IMR-90 (cell line): ENCODE results near the gene AFAP1L1. TPM values are rescaled to one million over a fixed set of nuclear protein-coding genes. Genes with fewer than 3 reads are reported as not detected.

Experiments
- ATAC-seq: fragments of 200-7000 bp; cut with Tn5 transposase; 2 replicates; pipeline ENCODE4 v1.9.1; 2020; ENCODE audit warnings: low read depth, mild to moderate bottlenecking, moderate library complexity
- BruUV-seq: library from RNA; stranded (reverse); fragments of 400-500 nt; replicated peaks from 2 replicates; lab custom pipeline; 2021; lab: Mats Ljungman, UMichigan
- CTCF ChIA-PET: fragments of 300-600 bp; formaldehyde crosslinking; extraction: SDS; loops from one replicate; lab custom pipeline; 2021; ENCODE audit warnings: antibody characterized with exemption; lab: Yijun Ruan, JAX
- POLR2A ChIA-PET: fragments of 300-600 bp; sonication (Branson Sonifier 250); formaldehyde crosslinking; loops from one replicate; lab custom pipeline; 2022; ENCODE audit warnings: antibody characterized with exemption; ENCODE audit not compliant: unreplicated experiment; lab: Charles Lee
- DNase-seq: peaks from one replicate; pipeline ENCODE4 v3.0.0; 2013
- H2AFZ ChIP-seq: replicated peaks from 2 replicates; pipeline ENCODE3; 2013; ENCODE audit warnings: low read length, mild to moderate bottlenecking; ENCODE audit not compliant: poor library complexity
- H2AK5ac ChIP-seq: 2 replicates; pipeline ENCODE4 v1.6.1; 2013; ENCODE audit warnings: low read depth, low read length, inconsistent platforms
- H2AK9ac ChIP-seq: replicated peaks from 2 replicates; pipeline ENCODE3; 2013; ENCODE audit warnings: mild to moderate bottlenecking, low read depth, low read length, moderate library complexity; ENCODE audit not compliant: poor library complexity
- H2BK120ac ChIP-seq: 2 replicates; pipeline ENCODE4 v1.6.1; 2013; ENCODE audit warnings: low read depth, low read length, inconsistent platforms
- H2BK15ac ChIP-seq: 3 replicates; pipeline ENCODE4 v1.6.1; 2013; ENCODE audit warnings: low read depth, low read length, inconsistent platforms
- H2BK20ac ChIP-seq: 2 replicates; pipeline ENCODE4 v1.6.1; 2013; ENCODE audit warnings: low read depth, mild to moderate bottlenecking, inconsistent platforms, low read length, moderate library complexity
- H2BK5ac ChIP-seq: 2 replicates; pipeline ENCODE4 v1.6.1; 2013; ENCODE audit warnings: mild to moderate bottlenecking, low read depth, low read length, inconsistent platforms; ENCODE audit not compliant: poor library complexity, severe bottlenecking
- H3K14ac ChIP-seq: replicated peaks from 2 replicates; pipeline ENCODE4 v1.6.1; 2013; ENCODE audit warnings: low read depth, low read length, inconsistent platforms
- H3K18ac ChIP-seq: 2 replicates; pipeline ENCODE4 v1.6.1; 2013; ENCODE audit warnings: low read depth, low read length, control low read depth
- H3K23ac ChIP-seq: 2 replicates; pipeline ENCODE4 v1.6.1; 2013; ENCODE audit warnings: low read depth, low read length, inconsistent platforms
- H3K27ac ChIP-seq: 2 replicates; pipeline ENCODE4 v1.5.1; 2013; ENCODE audit warnings: mild to moderate bottlenecking, control low read depth, low read length; ENCODE audit not compliant: insufficient read depth
- H3K27me3 ChIP-seq: 2 replicates; pipeline ENCODE4 v1.6.1; 2013; ENCODE audit warnings: low read length; ENCODE audit not compliant: control insufficient read depth, insufficient read depth
- H3K36me3 ChIP-seq: 2 replicates; pipeline ENCODE4 v1.6.1; 2013; ENCODE audit warnings: low read length, mixed read lengths; ENCODE audit not compliant: control insufficient read depth, insufficient read depth
- H3K4ac ChIP-seq: 2 replicates; pipeline ENCODE4 v1.6.1; 2013; ENCODE audit warnings: low read depth, low read length, inconsistent platforms
- H3K4me1 ChIP-seq: 2 replicates; pipeline ENCODE4 v1.6.1; 2013; ENCODE audit warnings: low read length, mixed read lengths; ENCODE audit not compliant: control insufficient read depth, insufficient read depth
- H3K4me2 ChIP-seq: 2 replicates; pipeline ENCODE4 v1.6.1; 2013; ENCODE audit warnings: low read depth, mild to moderate bottlenecking, control low read depth, low read length, moderate library complexity
- H3K4me3 ChIP-seq: 2 replicates; pipeline ENCODE4 v1.5.1; 2013; ENCODE audit warnings: low read depth, mild to moderate bottlenecking, control low read depth, low read length, moderate library complexity; ENCODE audit not compliant: insufficient read depth
- H3K56ac ChIP-seq: 2 replicates; pipeline ENCODE4 v1.6.1; 2013; ENCODE audit warnings: low read length, inconsistent platforms; ENCODE audit not compliant: insufficient read depth; ENCODE audit errors: extremely low read depth
- H3K79me1 ChIP-seq, 2 experiments: 2 replicates each; pipeline ENCODE4 v1.6.1; 2013; ENCODE audit warnings: low read length in 2 of 2, inconsistent platforms in 1 of 2, low read depth in 1 of 2
- H3K9ac ChIP-seq: 2 replicates; pipeline ENCODE4 v1.6.1; 2013; ENCODE audit warnings: low read depth, low read length, control low read depth
- H3K9me1 ChIP-seq: 2 replicates; pipeline ENCODE4 v1.6.1; 2013; ENCODE audit warnings: low read length, inconsistent platforms; ENCODE audit not compliant: insufficient read depth
- H3K9me3 ChIP-seq: 2 replicates; pipeline ENCODE4 v1.6.1; 2013; ENCODE audit warnings: low read length; ENCODE audit not compliant: control insufficient read depth, insufficient read depth
- H4K20me1 ChIP-seq: 2 replicates; pipeline ENCODE4 v1.6.1; 2013; ENCODE audit warnings: low read length, inconsistent platforms; ENCODE audit not compliant: insufficient read depth
- H4K5ac ChIP-seq: 2 replicates; pipeline ENCODE4 v1.6.1; 2013; ENCODE audit warnings: mild to moderate bottlenecking, low read depth, low read length, control low read depth
- H4K8ac ChIP-seq, 2 experiments: 2 replicates each; pipeline ENCODE4 v1.6.1; 2013; ENCODE audit warnings: low read depth in 2 of 2, low read length in 2 of 2, control low read depth in 1 of 2, inconsistent platforms in 1 of 2
- H4K91ac ChIP-seq: 2 replicates; pipeline ENCODE4 v1.6.1; 2013; ENCODE audit warnings: low read depth, low read length, inconsistent platforms; ENCODE audit not compliant: insufficient read depth
- CHD1 ChIP-seq: IDR thresholded peaks from 2 replicates; pipeline ENCODE4 v1.6.1; 2012; ENCODE audit warnings: low read depth, low read length, improper control_type of control experiment
- FOS ChIP-seq: fragments of 150-350 bp; IDR thresholded peaks from 2 replicates; pipeline ENCODE4 v1.6.1; 2016; ENCODE audit warnings: low read depth, low read length
- MAZ ChIP-seq: IDR thresholded peaks from 2 replicates; pipeline ENCODE4 v1.6.1; 2012; ENCODE audit warnings: low read depth, mild to moderate bottlenecking, low read length, improper control_type of control experiment, moderate library complexity, borderline replicate concordance
- NFE2L2 ChIP-seq: fragments of 150-350 bp; IDR thresholded peaks from 2 replicates; pipeline ENCODE4 v1.6.1; 2016; ENCODE audit warnings: low read depth, mild to moderate bottlenecking, low read length
- USF2 ChIP-seq: fragments of 150-350 bp; IDR thresholded peaks from 2 replicates; pipeline ENCODE4 v1.6.1; 2017; ENCODE audit warnings: mild to moderate bottlenecking, antibody characterized with exemption, low read length, low read depth
- WGBS, 2 experiments: methylation state at CpG; one replicate each; pipeline versions ENCODE4 v1.1.5 to v1.1.7; 2013; ENCODE audit warnings: missing lambda C conversion rate in 2 of 2; ENCODE audit not compliant: insufficient read length in 1 of 2; ENCODE audit errors: extremely low coverage in 2 of 2; 5-methylcytosine and 5-hydroxymethylcytosine counted together
- dilution Hi-C: fragments of 300-500 bp; cut with HindIII; formaldehyde crosslinking; loops from one replicate; pipeline ENCODE4 v1.14.3; 2018; ENCODE audit warnings: low sequenced_read_pairs; ENCODE audit not compliant: unreplicated experiment
- in situ Hi-C: fragments of 300-500 bp; cut with MboI; formaldehyde crosslinking; loops from 3 replicates; pipeline ENCODE4 v1.14.3; 2019; ENCODE audit warnings: low sequenced_read_pairs, inconsistent platforms, mixed read lengths
- intact Hi-C: fragments of 100-400 bp; cut with micrococcal nuclease; formaldehyde crosslinking; loops from 2 replicates; pipeline ENCODE4 v1.10.0; 2022
- polyA plus RNA-seq, 3 experiments: library from polyadenylated mRNA; depleted of rRNA; stranded (reverse); fragments of >200 nt; gene quantifications; 2 replicates each; pipeline ENCODE4 v1.2.3, GENCODE V29; 2012; ENCODE audit warnings: low replicate concordance in 1 of 3
- total RNA-seq: library from RNA; depleted of rRNA; stranded (reverse); fragments of >200 nt; gene quantifications from 2 replicates; pipeline ENCODE4 v1.2.3, GENCODE V29; 2012

Gene AFAP1L1
- total and polyA plus RNA-seq, 2 of the 4 experiments (the other 2 are of a cell fraction), result 3.3 to 5.7 TPM

DNA sequence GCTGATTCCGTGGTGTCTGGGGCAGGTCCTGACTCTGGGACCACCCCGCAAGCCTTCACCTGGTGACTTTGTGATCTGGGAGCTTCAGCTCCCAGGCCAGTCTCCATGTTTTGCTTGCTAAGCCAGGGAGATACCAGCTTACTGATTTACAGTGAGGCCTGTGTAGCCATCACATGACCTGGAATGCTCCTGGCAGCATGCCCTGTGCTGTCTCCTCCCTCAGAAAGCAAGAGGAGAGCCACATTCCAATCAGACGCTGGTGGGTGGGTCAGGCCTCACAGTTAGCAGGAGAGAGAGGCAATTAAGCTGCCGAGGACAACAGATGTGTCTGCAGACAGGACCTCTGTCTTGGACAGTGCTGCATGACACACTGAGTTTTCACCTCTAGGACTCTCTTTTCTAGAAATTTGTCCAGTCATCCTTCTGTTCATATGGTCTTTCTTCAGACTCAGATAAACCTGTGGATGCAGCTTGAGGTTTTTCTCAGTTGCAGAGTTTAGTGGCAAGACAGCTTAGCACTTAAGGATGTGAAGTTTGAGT, 49.2 kb downstream of the AFAP1L1 start:
- Histone ChIP-seq H3K4me3 (no peak overlapping the region), H3K79me1 (no peaks in the 10 kb centered on the region), H2BK120ac (peak overlapping the region; percentile 92), H2BK20ac (peak overlapping the region; percentile 64), H3K4me2 (peak overlapping the region; percentile 15), H3K4me1 (peaks cover 14% of the 10 kb centered on the region), H4K91ac (peak overlapping the region; percentile 95), H2AK5ac (peak overlapping the region; percentile 54; the same call in 1 of the 2 replicates), H3K56ac (0 out of 2 replicates have a peak overlapping the region, but pooled peaks have one; percentile 7), H2BK5ac (peak overlapping the region; percentile 78), H4K8ac (peak overlapping the region; percentile 76 to 96), H3K18ac (peak overlapping the region; percentile 81), H4K20me1 (no peaks in the 10 kb centered on the region), H3K14ac (peak overlapping the region; percentile 78), H3K9me3 (no peaks in the 10 kb centered on the region), H3K36me3 (no peaks in the 10 kb centered on the region), H4K5ac (peak overlapping the region; percentile 94), H3K4ac (peak overlapping the region; percentile 90), H2AK9ac (peak overlapping the region; percentile 89), H3K23ac (peak overlapping the region; percentile 46; the same call in 1 of the 2 replicates), H3K9ac (peak overlapping the region; percentile 47), H3K9me1 (peaks cover 16% of the 10 kb centered on the region), H3K27ac (peak overlapping the region; percentile 82), H2AFZ (peak overlapping the region; percentile 96), H2BK15ac (peak overlapping the region; percentile 49; the same call in 2 of the 3 replicates), H3K27me3 (no peaks in the 10 kb centered on the region)
- ChIA-PET CTCF (interaction anchor here (0.6 to 1.5 kb wide), 4 partner anchors 37 to 179 kb away, joined by 3 to 8 read pairs (median 4); partner anchors contain the start of gene PCYOX1L), POLR2A (interaction anchor here (0.7 to 1.3 kb wide), 3 partner anchors 13 to 33 kb away, joined by 3 to 10 read pairs (median 5); partner anchors contain the start of gene GRPEL2)
- BruUV-seq, result no TSS peak
- WGBS, 2 experiments, result 42% methylated on average over 2 of the region's 4 CpGs; no CpG with 5 or more reads in 1 of the 2 experiments
- TF ChIP-seq MAZ (no peak), NFE2L2 (peak; percentile 87), FOS (peak; percentile 3; the same call in 1 of the 2 replicates), USF2 (peak; percentile 92), CHD1 (no peak)
- in situ Hi-C loops (no loop called here), dilution Hi-C loops (no loop called here), intact Hi-C loops (loop anchor here (1.0 to 2.0 kb wide), 2 partner anchors 24 to 110 kb away; partner anchors contain the start of gene GRPEL2)
- ATAC-seq, result peak; percentile 87
- DNase-seq, result peak; percentile 94
